HPDE6-E6E7 (cell line): ENCODE data around the gene IPPK.
"Not testable (repeated sequence)": the region's sequence is repeated elsewhere in the genome, so short reads cannot be mapped to it uniquely, and the experiment has no call there.

Source experiments
- DNase-seq: peaks from one replicate; pipeline ENCODE4 v3.0.0; 2011; ENCODE audit warnings: missing footprints; ENCODE audit errors: extremely low spot score

IPPK gene

DNA sequence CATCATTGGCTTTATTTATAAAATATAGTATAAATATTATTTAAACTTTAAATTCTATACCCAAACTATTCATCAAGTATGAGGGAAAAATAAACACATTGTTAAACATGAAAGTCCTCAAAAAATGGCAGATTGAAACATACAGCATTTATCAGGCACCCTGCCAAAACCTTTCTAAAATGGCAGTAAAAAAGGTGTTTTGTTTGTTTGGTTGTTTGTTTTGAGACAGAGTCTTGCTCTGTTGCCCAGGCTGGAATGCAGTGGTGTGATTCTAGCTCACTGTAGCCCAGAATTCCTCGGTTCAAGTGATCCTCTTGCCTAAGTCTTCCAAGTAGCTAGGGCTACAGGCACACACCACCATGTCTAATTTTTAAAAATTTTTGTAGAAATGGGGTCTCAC lies 74.0 kb downstream of the IPPK start:
- no peak for DNase-seq

DNA sequence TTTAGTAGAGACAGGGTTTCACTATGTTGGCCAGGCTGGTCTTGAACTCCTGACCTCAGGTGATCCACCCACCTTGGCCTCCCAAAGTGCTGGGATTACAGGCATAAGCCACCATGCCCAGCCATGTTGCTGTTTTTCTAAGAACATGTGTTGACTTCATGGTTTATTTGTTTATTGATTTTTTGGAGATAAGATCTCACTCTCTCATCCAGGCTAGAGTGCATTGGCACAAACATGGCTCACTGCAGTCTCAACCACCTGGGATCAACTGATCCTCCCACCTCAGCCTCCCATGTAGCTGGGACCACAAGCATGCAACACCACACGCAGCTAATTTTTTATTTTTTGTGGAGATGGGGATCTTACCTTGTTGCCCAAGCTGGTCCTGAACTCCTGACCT lies 74.9 kb downstream of the IPPK start:
- not testable (repeated sequence) for DNase-seq

DNA sequence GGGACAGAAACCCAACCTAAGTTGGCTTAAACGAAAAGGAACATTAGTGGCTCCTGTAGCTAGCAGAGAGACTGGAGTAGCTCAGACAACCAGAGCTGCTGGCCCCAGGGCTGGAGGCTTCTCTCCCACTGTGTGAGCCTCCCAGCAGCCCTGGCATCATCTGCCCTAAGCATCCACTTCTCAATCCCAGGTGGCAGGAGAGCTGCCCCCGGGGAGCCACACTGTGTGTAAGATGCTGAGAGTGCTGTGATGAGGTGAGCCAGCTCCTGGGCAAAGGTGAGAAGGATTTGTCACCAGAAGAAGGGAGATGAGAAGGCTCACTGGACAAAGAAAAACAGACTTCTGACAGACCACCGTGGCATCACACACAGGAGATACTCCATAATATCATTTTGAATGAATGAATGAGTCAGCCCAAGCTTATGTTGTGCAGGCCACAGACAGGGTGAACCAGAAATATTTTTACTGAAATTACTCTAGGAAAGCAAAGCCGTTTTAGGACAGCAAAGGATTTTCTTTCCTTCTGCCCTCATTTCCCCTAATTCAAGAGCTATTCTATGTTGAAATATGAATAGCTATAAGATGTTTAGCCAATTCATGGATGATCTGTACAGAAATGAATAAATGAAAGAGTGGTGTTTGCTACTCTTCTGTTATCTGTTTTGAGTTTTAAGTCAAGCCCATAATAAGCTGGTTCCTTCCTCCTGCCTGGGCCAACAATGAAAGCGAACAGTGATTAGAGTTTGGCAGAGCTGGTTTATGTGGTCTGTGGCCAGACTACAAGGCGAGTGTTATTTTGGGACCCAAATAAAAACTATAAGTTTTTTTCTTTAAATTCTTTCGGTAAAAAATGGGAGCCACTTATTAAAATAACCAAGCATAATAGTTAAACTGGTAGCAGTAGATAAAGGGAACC lies 76.7 kb downstream of the IPPK start:
- no peak for DNase-seq

DNA sequence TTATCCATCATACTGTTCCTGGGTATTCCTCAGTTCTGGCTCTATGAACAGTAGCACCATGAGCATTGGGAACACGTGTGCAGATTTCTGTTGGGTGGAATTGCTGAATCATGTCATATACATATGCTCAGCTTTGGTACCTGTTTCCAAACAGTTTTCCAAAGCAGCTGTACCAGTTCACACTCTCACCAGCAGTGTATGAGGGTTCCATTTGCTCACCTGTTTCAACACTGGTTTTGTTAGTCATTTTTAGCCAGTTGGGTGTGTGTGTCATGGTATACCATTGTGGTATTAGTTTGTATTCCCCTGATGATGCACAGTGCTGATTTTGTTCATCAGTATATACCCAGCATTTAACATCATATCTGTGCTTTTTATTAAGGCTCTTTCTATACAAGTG lies 77.4 kb downstream of the IPPK start:
- DNase-seq = no peak

DNA sequence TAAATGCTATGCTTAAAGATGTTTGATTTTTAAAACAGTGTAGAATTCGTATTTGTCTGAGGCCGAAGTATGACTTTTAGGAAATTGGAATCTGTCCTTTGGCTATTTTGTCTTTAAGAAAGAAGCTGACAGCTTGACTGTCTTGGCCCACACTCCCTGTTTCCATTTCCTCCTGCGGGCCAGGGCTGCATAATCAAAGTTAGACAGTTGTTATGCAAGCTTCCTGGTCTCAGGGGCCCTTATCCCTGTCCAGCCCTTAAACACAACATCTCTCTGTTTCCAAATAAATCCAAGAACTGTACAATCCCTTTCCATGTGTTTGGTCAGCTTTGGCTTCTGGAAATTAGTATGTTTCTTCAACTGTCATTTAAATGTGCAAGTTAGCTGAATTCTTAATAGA lies 79.6 kb downstream of the IPPK start:
- DNase-seq = no peak

DNA sequence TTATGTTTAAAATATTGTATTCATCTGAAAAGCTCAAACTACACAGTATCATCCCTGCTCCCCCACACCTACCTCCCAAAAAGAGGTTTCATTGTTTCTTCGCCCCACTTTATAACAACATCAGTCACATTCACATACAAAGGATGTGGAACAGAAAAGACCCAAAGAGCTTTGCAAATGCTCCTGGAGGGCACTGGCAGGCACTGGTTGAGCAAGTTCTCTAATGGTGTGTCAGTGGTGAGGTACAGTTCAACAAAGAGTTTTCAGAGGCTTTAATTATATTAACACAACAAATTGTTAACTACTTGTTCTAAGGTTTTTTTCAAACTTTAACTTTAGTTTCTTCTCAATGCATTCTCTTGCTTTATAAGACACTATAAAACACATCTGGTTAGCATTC lies 80.0 kb downstream of the IPPK start:
- DNase-seq = no peak

DNA sequence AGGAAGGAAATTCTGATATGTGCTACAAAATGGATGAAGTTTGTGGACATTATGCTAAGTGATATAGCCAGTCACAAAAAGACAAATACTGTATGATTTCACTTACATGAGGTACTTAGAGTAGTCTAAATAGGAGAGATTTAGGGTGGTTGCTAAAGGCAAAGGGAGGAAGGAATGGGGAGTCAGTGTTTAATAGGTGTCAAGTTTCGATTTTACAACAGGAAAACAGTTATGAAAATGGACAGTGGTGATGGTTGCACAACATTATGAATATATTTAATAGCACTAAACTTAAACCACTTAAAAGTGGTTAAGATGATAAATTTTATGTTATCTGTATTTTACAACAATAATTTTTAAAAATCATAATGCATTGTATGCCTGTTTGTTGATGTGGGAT lies 93.8 kb downstream of the IPPK start:
- no peak for DNase-seq

DNA sequence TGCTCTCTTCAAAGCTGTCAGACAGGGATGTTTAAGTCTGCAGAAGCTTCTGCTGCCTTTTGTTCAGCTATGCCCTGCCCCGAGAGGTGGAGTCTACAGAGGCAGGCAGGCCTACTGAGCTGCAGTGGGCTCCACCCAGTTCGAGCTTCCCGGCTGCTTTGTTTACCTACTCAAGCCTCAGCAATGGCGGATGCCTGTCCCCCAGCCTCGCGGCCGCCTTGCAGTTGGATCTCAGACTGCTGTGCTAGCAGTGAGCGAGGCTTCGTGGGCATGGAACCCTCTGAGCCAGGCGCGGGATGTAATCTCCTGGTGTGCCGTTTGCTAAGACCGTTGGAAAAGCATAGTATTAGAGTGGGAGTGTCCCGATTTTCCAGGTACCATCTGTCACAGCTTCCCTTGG lies 96.3 kb downstream of the IPPK start:
- DNase-seq = not testable (repeated sequence)

DNA sequence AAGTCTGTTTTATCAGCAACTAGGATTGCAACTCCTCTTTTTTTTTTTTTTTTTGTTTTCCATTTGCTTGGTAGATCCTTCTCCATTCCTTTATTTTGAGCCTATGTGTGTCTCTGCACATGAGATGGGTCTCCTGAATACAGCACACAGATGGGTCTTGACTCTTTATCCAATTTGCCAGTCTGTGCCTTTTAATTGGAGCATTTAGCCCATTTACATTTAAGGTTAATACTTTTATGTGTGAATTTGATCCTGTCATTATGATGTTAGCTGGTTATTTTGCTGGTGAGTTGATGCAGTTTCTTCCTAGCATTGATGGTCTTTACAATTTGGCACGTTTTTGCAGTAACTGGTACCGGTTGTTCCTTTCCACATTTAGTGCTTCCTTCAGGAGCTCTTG lies 98.1 kb downstream of the IPPK start:
- DNase-seq = not testable (repeated sequence)

DNA sequence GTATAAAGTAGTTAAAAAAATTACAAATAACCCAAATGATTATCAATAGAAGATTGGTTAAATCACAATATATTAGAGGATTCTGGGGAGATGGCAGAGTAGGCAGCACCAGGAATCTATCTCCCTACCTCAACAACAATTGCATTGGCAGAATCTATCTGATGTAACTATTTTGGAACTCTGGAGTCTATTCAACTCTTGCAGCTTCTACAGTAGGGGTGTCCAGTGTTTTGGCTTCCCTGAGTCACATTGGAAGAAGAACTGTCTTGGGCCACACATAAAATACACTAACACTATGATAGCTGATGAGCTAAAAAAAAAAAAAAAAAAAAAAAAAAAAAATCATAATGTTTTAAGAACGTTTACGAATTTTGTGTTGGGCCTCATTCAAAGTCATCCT lies 104.9 kb downstream of the IPPK start:
- DNase-seq = no peak

DNA sequence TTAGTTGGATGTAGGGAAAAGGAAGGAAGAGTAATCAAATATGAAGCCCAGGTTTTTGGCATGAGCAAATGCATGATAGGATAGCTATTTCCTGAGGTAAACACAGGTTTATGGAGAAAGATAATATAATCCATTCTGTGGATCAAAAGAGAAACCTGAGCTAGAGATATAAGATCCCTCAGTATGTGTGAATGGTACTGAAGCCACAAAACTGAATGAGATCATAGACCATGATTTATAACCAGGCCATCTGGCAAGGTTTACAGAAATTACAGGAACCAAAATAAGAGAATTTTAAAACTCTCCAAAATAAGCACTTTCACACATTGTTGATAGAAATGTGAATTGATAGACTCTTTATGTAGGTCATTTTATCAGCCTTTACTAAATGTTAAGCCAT lies 105.4 kb downstream of the IPPK start:
- no peak for DNase-seq
